ENCODE data around the gene BRF1. TPM values are rescaled to one million over a fixed set of nuclear protein-coding genes. Genes with fewer than 3 reads are reported as not detected.

BRF1 gene
- total and polyA plus RNA-seq, 2 of the 8 experiments (the other 6 are each of a cell fraction or from before 2014, with no cell fraction given), result 7.7 to 18.3 TPM

DNA sequence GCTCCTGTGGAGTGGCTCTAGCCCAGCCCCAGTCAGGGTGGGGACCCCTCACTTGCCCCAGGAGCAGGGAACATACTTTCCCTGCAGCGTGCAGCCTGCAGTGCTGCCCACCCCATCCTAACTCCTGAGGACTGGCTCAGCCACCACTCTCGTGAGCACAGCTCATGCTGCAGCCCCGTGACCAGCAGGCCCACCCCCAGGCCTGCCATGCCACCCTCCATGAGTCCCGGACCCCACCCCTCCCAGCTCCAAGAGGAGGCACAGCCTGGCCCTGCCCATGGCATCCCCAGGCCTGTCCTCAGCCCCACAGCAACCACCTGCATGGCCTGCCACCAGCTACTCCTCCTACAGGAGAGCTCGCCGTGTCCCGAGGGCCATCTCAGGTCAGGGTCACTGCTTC is 128.3 kb downstream of the BRF1 start (continued):
- TF ChIP-seq YY1 (IDR thresholded peaks at IDR 0.05; ENCODE audit: low read depth, low read length), result no peak
- TF ChIP-seq TEAD4 (IDR thresholded peaks at IDR 0.05; ENCODE audit: low read depth, low read length), result no peak
- no peak for TF ChIP-seq TAF1 (IDR thresholded peaks at IDR 0.05; ENCODE audit: low read depth, low read length)
- no peak for TF ChIP-seq ASH2L (IDR thresholded peaks at IDR 0.05; ENCODE audit: low read length)
- TF ChIP-seq RXRA (IDR thresholded peaks at IDR 0.05; ENCODE audit: insufficient read depth, low read depth, low read length), result no peak
- no peak for TF ChIP-seq SRF (IDR thresholded peaks at IDR 0.05; ENCODE audit: low read depth, low read length)
